Liver (tissue), 9 donors: ENCODE results near the gene TOMM22. TPM values are rescaled to one million over a fixed set of nuclear protein-coding genes. Genes with fewer than 3 reads are reported as not detected.

Experiments used
- DNase-seq: peaks from one replicate; pipeline ENCODE4 v3.0.0-alpha.2; 2017; ENCODE audit warnings: low spot score
- H3K27ac ChIP-seq, 2 donors: one replicate each; pipeline ENCODE4 v1.7.0; 2013; ENCODE audit warnings: inconsistent platforms in 2 of 2, low read length in 2 of 2, control low read depth in 1 of 2, low read depth in 1 of 2, mild to moderate bottlenecking in 1 of 2
- H3K27me3 ChIP-seq, 4 donors: one replicate each; pipeline versions ENCODE4 v1.6.1 to v1.7.0; 2013; ENCODE audit warnings: low read length in 3 of 4, inconsistent platforms in 1 of 4, mild to moderate bottlenecking in 1 of 4, moderate library complexity in 1 of 4; ENCODE audit not compliant: control insufficient read depth in 4 of 4, insufficient read depth in 4 of 4
- H3K36me3 ChIP-seq, 4 donors: one replicate each; pipeline versions ENCODE4 v1.6.1 to v1.7.0; 2013; ENCODE audit warnings: low read length in 3 of 4, mild to moderate bottlenecking in 3 of 4, low read depth in 1 of 4, moderate library complexity in 1 of 4; ENCODE audit not compliant: control insufficient read depth in 4 of 4, insufficient read depth in 3 of 4
- H3K4me1 ChIP-seq, 4 donors: one replicate each; pipeline versions ENCODE4 v1.6.1 to v1.7.0; 2013; ENCODE audit warnings: low read length in 3 of 4, mild to moderate bottlenecking in 3 of 4, moderate library complexity in 1 of 4; ENCODE audit not compliant: control insufficient read depth in 4 of 4, insufficient read depth in 4 of 4
- H3K4me3 ChIP-seq, 3 donors: one replicate each; pipeline versions ENCODE4 v1.6.1 to v1.7.0; 2013; ENCODE audit warnings: low read length in 3 of 3, control low read depth in 1 of 3, low read depth in 1 of 3, mild to moderate bottlenecking in 1 of 3
- H3K9ac ChIP-seq, 2 donors: one replicate each; pipeline ENCODE4 v1.7.0; 2013; ENCODE audit warnings: low read length in 2 of 2, mild to moderate bottlenecking in 2 of 2, moderate library complexity in 2 of 2, control low read depth in 1 of 2, low read depth in 1 of 2
- H3K9me3 ChIP-seq, 4 donors: one replicate each; pipeline versions ENCODE4 v1.6.1 to v1.7.0; 2013; ENCODE audit warnings: low read length in 3 of 4; ENCODE audit not compliant: control insufficient read depth in 4 of 4
- CTCF ChIP-seq: fragments of 150-350 bp; IDR thresholded peaks from 2 replicates; pipeline ENCODE4 v1.5.1; 2017; ENCODE audit warnings: improper control_type of control experiment, low read depth, low read length; ENCODE audit not compliant: missing input control
- EGR1 ChIP-seq, 2 donors: IDR thresholded peaks; 2 replicates each; pipeline ENCODE4 v1.6.1; 2016 to 2018; ENCODE audit warnings: antibody characterized with exemption in 2 of 2, low read depth in 2 of 2
- FOXA1 ChIP-seq: IDR thresholded peaks from 2 replicates; pipeline ENCODE4 v1.6.1; 2016; ENCODE audit warnings: antibody characterized with exemption
- HNF4A ChIP-seq, 2 donors: conservative IDR thresholded peaks; 2 replicates each; pipeline ENCODE4 v1.6.1; 2016; ENCODE audit warnings: antibody characterized with exemption in 2 of 2, mild to moderate bottlenecking in 2 of 2
- NR2F2 ChIP-seq: IDR thresholded peaks from 2 replicates; pipeline ENCODE4 v1.6.1; 2016; ENCODE audit warnings: antibody characterized with exemption
- REST ChIP-seq: IDR thresholded peaks from 2 replicates; pipeline ENCODE4 v1.6.1; 2016; ENCODE audit warnings: antibody characterized with exemption, mild to moderate bottlenecking
- SP1 ChIP-seq: IDR thresholded peaks from 2 replicates; pipeline ENCODE4 v1.6.1; 2018; ENCODE audit warnings: antibody characterized with exemption, mild to moderate bottlenecking
- TAF1 ChIP-seq: conservative IDR thresholded peaks from 2 replicates; pipeline ENCODE4 v1.6.1; 2016; ENCODE audit warnings: antibody characterized with exemption, mild to moderate bottlenecking
- YY1 ChIP-seq: IDR thresholded peaks from 2 replicates; pipeline ENCODE4 v1.6.1; 2016; ENCODE audit warnings: antibody characterized with exemption, mild to moderate bottlenecking
- ZBTB33 ChIP-seq: IDR thresholded peaks from 2 replicates; pipeline ENCODE4 v1.6.1; 2016; ENCODE audit warnings: antibody characterized with exemption
- WGBS: extraction: QIAGEN DNeasy Blood & Tissue Kit; methylation state at CpG from one replicate; pipeline ENCODE4 v1.1.7; 2013; 5-methylcytosine and 5-hydroxymethylcytosine counted together
- polyA plus RNA-seq, 2 donors: library from polyadenylated mRNA; stranded (reverse) in 1 of 2; unstranded in 1 of 2; fragments of 200-250 nt in 1 of 2; fragments of >200 nt in 1 of 2; fragmentation: Nextera tagmentation in 1 of 2; extraction: Ambion mirVana in 1 of 2; gene quantifications; one replicate each; pipeline versions ENCODE4 v1.2.1 to v1.2.3, GENCODE V29; 2013 to 2015
- total RNA-seq, 2 donors: library from RNA; depleted of rRNA; stranded (reverse); fragments of >200 nt; gene quantifications; one replicate each; pipeline ENCODE4 v1.2.3, GENCODE V29; 2014
- TF ChIP-seq, protein P1 (sequence below): IDR thresholded peaks from 2 replicates; pipeline ENCODE4 v1.6.1; 2016; ENCODE audit warnings: antibody characterized with exemption
- donor health status: healthy.
- donor health status: healthy.
- donor health status: healthy.
- donor health status: healthy.
- donor health status: healthy.

The TOMM22 gene
- total and polyA plus RNA-seq, 4 donors, result 20.2 to 44.3 (median 21.3) TPM

DNA sequence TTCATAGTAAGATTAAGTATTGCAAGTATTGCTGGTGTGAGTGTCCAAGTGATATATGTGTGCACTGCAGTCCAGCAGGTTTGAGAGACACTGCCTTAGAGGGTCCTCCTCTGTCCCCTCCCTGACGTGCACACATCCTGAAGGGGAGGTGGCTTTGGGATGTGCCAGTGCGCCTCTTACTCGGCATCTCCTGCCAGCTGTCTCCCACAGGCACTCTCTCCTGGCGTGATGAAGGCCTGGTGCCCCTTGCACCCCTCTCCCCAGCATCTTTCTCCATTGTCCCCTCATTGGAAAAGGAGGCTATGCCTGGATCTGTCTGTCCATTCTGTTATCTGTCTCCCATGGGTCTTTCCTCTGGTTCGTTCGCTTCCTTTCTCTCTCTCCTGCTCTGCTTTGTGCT lies 48.2 kb downstream of the TOMM22 start:
- Histone ChIP-seq H3K27me3 (no peaks in the 10 kb centered on the region), H3K9me3 (no peaks in the 10 kb centered on the region), H3K4me3 (no peak overlapping the region), H3K4me1 (peaks cover 22 to 42% (median 36%) of the 10 kb centered on the region in 4 donors), H3K9ac (no peak overlapping the region), H3K36me3 (peaks cover 28 to 65% (median 44%) of the 10 kb centered on the region in 4 donors), H3K27ac (no peak overlapping the region)
- TF ChIP-seq TAF1, result no peak
- TF ChIP-seq, protein P1, sequence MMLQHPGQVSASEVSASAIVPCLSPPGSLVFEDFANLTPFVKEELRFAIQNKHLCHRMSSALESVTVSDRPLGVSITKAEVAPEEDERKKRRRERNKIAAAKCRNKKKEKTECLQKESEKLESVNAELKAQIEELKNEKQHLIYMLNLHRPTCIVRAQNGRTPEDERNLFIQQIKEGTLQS, result no peak
- TF ChIP-seq ZBTB33, result no peak
- no peak for TF ChIP-seq SP1
- TF ChIP-seq FOXA1, result no peak
- DNase-seq, result no peak
- 92% methylated on average over 6 of the region's 6 CpGs for WGBS

- no peak overlapping the region for H3K9ac ChIP-seq
- DNase-seq, result no peak
- no peaks in the 10 kb centered on the region for H3K9me3 ChIP-seq
- no peak overlapping the region for H3K27ac ChIP-seq
- H3K4me3 ChIP-seq, result no peak overlapping the region
- H3K4me1 ChIP-seq, result peaks cover 26 to 47% (median 41%) of the 10 kb centered on the region in 4 donors
- 96% methylated on average over 13 of the region's 13 CpGs for WGBS
- TF ChIP-seq, protein P1, result no peak
- TF ChIP-seq YY1 (no peak), HNF4A (conservative IDR thresholded peaks at IDR 0.05) (no peak)
- H3K36me3 ChIP-seq, result peaks cover 28 to 63% (median 40%) of the 10 kb centered on the region in 4 donors
- no peaks in the 10 kb centered on the region for H3K27me3 ChIP-seq
Measured at GRCh38 chr22:38730411-38730871, 48.7 kb downstream of the TOMM22 start.

DNA sequence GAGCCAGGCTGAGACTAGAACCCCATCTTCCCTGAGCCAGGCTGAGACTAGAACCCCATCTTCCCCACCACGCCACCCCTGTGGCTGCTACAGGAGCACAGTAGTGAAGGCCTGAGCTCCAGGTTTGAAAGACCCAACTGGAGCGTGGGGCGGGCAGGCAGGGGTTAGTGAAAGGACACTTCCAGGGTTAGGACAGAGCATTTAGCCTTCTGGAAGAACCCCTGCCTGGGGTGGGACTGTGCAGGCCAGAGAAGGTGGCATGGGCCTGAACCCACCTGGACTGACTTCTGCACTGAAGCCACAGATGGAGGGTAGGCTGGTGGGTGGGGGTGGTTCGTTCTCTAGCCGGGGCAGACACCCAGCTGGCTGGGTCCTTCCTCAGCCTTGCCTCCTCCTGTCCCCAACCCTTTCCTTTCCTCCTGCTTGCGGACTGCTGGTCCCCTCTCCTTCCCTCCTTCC lies 50.0 kb downstream of the TOMM22 start:
- Histone ChIP-seq H3K9ac (no peak overlapping the region), H3K27ac (peak overlapping the region; percentile 81 to 83), H3K9me3 (no peaks in the 10 kb centered on the region), H3K4me3 (no peak overlapping the region), H3K27me3 (no peaks in the 10 kb centered on the region), H3K4me1 (peaks cover 29 to 59% (median 50%) of the 10 kb centered on the region in 4 donors), H3K36me3 (peaks cover 31 to 62% (median 40%) of the 10 kb centered on the region in 4 donors)
- 77% methylated on average over 6 of the region's 6 CpGs for WGBS
- DNase-seq, result no peak
- TF ChIP-seq EGR1 (IDR thresholded peaks at IDR 0.05; ENCODE audit: low read depth in 2 of 2) (no peak), TAF1 (no peak), SP1 (no peak), FOXA1 (no peak), YY1 (no peak), ZBTB33 (no peak), REST (no peak), NR2F2 (no peak), CTCF (no peak)
- TF ChIP-seq, protein P1, result no peak
